ENCODE results near the gene OPA3. TPM values are rescaled to one million over a fixed set of nuclear protein-coding genes. Genes with fewer than 3 reads are reported as not detected.
A peak's percentile ranks its signal among the peaks of the same experiment; 100 is the strongest.

The OPA3 gene
- total and polyA plus RNA-seq, 10 of the 15 experiments (the other 5 are each of a cell fraction or from before 2014, with no cell fraction given) = 2.2 to 24.3 (median 13.3) TPM

- POLR2A ChIA-PET = interaction anchor here (0.8 to 1.5 kb wide), 2 partner anchors 9 kb away, joined by 3 to 8 read pairs; no protein-coding TSS in a partner anchor
- no peak for ATAC-seq
- no peaks in the 10 kb centered on the region; a peak in 2 of 4 replicates for H3K36me3 ChIP-seq (ENCODE audit: control insufficient read depth in 2 of 2, insufficient read depth in 2 of 2, low read length in 1 of 2)
- H3K27ac ChIP-seq (ENCODE audit: control insufficient read depth, insufficient read depth) = no peak overlapping the region
- no peaks in the 10 kb centered on the region for H4K20me1 ChIP-seq (ENCODE audit: control insufficient read depth, insufficient read depth)
- no peaks in the 10 kb centered on the region for H3K27me3 ChIP-seq (replicated peaks in 1 of 2; ENCODE audit: control insufficient read depth in 2 of 2, insufficient read depth in 2 of 2, low read length in 1 of 2)
- intact Hi-C loops (cut with micrococcal nuclease; ENCODE audit: unreplicated experiment) (loop anchor here (5.0 kb wide), 1 partner anchor 77 kb away; the partner anchor contains the start of genes PPM1N and RTN2), in situ Hi-C loops (cut with MboI) (no loop called here)
- WGBS (ENCODE audit: insufficient coverage, insufficient replicate concordance, low lambda C conversion rate, missing lambda C conversion rate) = 66% methylated on average over 4 of the region's 4 CpGs
- CTCF ChIA-PET = interaction anchor here (0.6 to 1.2 kb wide), 3 partner anchors 25 to 89 kb away, joined by 3 to 5 read pairs (median 3); no protein-coding TSS in a partner anchor
- H2AFZ ChIP-seq (ENCODE audit: control insufficient read depth, low read depth, low read length) = no peak overlapping the region
- no peaks in the 10 kb centered on the region; the same call in 2 of the 3 replicates for H3K9me3 ChIP-seq (replicated peaks; ENCODE audit: control insufficient read depth, insufficient read depth, low read length)
- H3K4me2 ChIP-seq (ENCODE audit: control insufficient read depth, insufficient read depth) = no peak overlapping the region
- SMC1A ChIA-PET (ENCODE audit: uncharacterized antibody, unreplicated experiment) = interaction anchor here (1.2 to 1.5 kb wide), 4 partner anchors 8 to 67 kb away, joined by 3 to 5 read pairs (median 4); no protein-coding TSS in a partner anchor
- peaks cover 11% of the 10 kb centered on the region for H3K4me1 ChIP-seq (ENCODE audit: control insufficient read depth, insufficient read depth, low read length)
- H3K79me2 ChIP-seq (ENCODE audit: control insufficient read depth, insufficient read depth, low read length) = peaks cover 17% of the 10 kb centered on the region
- no peak overlapping the region for H3K4me3 ChIP-seq
- no peak overlapping the region for H3K9ac ChIP-seq (ENCODE audit: control insufficient read depth, insufficient read depth, low read length)
- TSS peak; percentile 40 for BruUV-seq (replicated peaks)
- FAIRE-seq = no peak
- DNase-seq (ENCODE audit: low read depth, low spot score) = no peak
- RAD21 ChIA-PET (ENCODE audit: unreplicated experiment) = interaction anchor here (0.8 kb wide), 1 partner anchor 16 kb away, joined by 3 read pairs; no protein-coding TSS in a partner anchor
- no peak for TF ChIP-seq TCF3 (IDR thresholded peaks at IDR 0.05; ENCODE audit: borderline replicate concordance, insufficient read depth, low read depth, low read length)
- no peak for TF ChIP-seq WRNIP1 (IDR thresholded peaks at IDR 0.05; ENCODE audit: borderline replicate concordance, low read depth, low read length)
- TF ChIP-seq JUNB (IDR thresholded peaks at IDR 0.05) = no peak
- no peak for TF ChIP-seq CREM (IDR thresholded peaks at IDR 0.05; ENCODE audit: low read depth)
- no peak for TF ChIP-seq ZZZ3 (IDR thresholded peaks at IDR 0.05; ENCODE audit: control insufficient read depth, insufficient read length, low read depth)
- TF ChIP-seq, protein P1, sequence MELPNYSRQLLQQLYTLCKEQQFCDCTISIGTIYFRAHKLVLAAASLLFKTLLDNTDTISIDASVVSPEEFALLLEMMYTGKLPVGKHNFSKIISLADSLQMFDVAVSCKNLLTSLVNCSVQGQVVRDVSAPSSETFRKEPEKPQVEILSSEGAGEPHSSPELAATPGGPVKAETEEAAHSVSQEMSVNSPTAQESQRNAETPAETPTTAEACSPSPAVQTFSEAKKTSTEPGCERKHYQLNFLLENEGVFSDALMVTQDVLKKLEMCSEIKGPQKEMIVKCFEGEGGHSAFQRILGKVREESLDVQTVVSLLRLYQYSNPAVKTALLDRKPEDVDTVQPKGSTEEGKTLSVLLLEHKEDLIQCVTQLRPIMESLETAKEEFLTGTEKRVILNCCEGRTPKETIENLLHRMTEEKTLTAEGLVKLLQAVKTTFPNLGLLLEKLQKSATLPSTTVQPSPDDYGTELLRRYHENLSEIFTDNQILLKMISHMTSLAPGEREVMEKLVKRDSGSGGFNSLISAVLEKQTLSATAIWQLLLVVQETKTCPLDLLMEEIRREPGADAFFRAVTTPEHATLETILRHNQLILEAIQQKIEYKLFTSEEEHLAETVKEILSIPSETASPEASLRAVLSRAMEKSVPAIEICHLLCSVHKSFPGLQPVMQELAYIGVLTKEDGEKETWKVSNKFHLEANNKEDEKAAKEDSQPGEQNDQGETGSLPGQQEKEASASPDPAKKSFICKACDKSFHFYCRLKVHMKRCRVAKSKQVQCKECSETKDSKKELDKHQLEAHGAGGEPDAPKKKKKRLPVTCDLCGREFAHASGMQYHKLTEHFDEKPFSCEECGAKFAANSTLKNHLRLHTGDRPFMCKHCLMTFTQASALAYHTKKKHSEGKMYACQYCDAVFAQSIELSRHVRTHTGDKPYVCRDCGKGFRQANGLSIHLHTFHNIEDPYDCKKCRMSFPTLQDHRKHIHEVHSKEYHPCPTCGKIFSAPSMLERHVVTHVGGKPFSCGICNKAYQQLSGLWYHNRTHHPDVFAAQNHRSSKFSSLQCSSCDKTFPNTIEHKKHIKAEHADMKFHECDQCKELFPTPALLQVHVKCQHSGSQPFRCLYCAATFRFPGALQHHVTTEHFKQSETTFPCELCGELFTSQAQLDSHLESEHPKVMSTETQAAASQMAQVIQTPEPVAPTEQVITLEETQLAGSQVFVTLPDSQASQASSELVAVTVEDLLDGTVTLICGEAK (IDR thresholded peaks at IDR 0.05; ENCODE audit: borderline replicate concordance) = no peak
- TF ChIP-seq BMI1 (IDR thresholded peaks at IDR 0.05; ENCODE audit: borderline replicate concordance) = no peak
- no peak for TF ChIP-seq IKZF1 (conservative IDR thresholded peaks at IDR 0.05)
- TF ChIP-seq TCF7 (IDR thresholded peaks at IDR 0.05; ENCODE audit: borderline replicate concordance) = no peak
- no peak for TF ChIP-seq ZNF592 (IDR thresholded peaks at IDR 0.05)
- TF ChIP-seq SMAD1 (IDR thresholded peaks at IDR 0.05; ENCODE audit: low read depth, partially characterized antibody) = no peak
- no peak for TF ChIP-seq CHD4 (IDR thresholded peaks at IDR 0.05)
- TF ChIP-seq RBBP5 (conservative IDR thresholded peaks at IDR 0.05) = no peak
- TF ChIP-seq, protein P2, sequence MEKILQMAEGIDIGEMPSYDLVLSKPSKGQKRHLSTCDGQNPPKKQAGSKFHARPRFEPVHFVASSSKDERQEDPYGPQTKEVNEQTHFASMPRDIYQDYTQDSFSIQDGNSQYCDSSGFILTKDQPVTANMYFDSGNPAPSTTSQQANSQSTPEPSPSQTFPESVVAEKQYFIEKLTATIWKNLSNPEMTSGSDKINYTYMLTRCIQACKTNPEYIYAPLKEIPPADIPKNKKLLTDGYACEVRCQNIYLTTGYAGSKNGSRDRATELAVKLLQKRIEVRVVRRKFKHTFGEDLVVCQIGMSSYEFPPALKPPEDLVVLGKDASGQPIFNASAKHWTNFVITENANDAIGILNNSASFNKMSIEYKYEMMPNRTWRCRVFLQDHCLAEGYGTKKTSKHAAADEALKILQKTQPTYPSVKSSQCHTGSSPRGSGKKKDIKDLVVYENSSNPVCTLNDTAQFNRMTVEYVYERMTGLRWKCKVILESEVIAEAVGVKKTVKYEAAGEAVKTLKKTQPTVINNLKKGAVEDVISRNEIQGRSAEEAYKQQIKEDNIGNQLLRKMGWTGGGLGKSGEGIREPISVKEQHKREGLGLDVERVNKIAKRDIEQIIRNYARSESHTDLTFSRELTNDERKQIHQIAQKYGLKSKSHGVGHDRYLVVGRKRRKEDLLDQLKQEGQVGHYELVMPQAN (conservative IDR thresholded peaks at IDR 0.05) = no peak
Measured at GRCh38 chr19:45574526-45574925, 10.1 kb downstream of the OPA3 start.

Measured in GM12878 (cell line).